Inferior parietal cortex (tissue), 1 donor: ENCODE results near the gene CD93.

Experiments
- DNase-seq: peaks from one replicate; pipeline ENCODE4 v3.0.0-alpha.2; 2016; ENCODE audit errors: extremely low spot score

The CD93 gene

GRCh38 chr20:23099791-23100719 lies 13.9 kb upstream of the CD93 start:
- DNase-seq: no peak

GRCh38 chr20:23097636-23098580 lies 11.8 kb upstream of the CD93 start:
- no peak for DNase-seq

GRCh38 chr20:23096986-23097520 lies 10.9 kb upstream of the CD93 start:
- DNase-seq: no peak

- no peak for DNase-seq
Observed at GRCh38 chr20:23096097-23096496, 10.0 kb upstream of the CD93 start.

- no peak for DNase-seq
Observed at GRCh38 chr20:23095499-23095898, 9.4 kb upstream of the CD93 start.

GRCh38 chr20:23094927-23095326 lies 8.8 kb upstream of the CD93 start:
- no peak for DNase-seq

GRCh38 chr20:23094213-23094896 lies 8.2 kb upstream of the CD93 start:
- DNase-seq: no peak

GRCh38 chr20:23093613-23094012 lies 7.5 kb upstream of the CD93 start:
- no peak for DNase-seq

GRCh38 chr20:23092861-23093495 lies 6.9 kb upstream of the CD93 start:
- DNase-seq: no peak

- no peak for DNase-seq
Observed at GRCh38 chr20:23092384-23092756, 6.2 kb upstream of the CD93 start.

GRCh38 chr20:23091721-23092383 lies 5.7 kb upstream of the CD93 start:
- no peak for DNase-seq

GRCh38 chr20:23090878-23091277 lies 4.8 kb upstream of the CD93 start:
- DNase-seq: no peak

- DNase-seq: no peak
Observed at GRCh38 chr20:23090147-23090546, 4.0 kb upstream of the CD93 start.

- DNase-seq: no peak
Observed at GRCh38 chr20:23088866-23089265, 2.7 kb upstream of the CD93 start.

GRCh38 chr20:23087587-23088251 lies 1.6 kb upstream of the CD93 start:
- no peak for DNase-seq

GRCh38 chr20:23086931-23087411 lies 847 bp upstream of the CD93 start:
- no peak for DNase-seq

- no peak for DNase-seq
Observed at GRCh38 chr20:23085436-23086055, 578 bp downstream of the CD93 start.

GRCh38 chr20:23084845-23085365 lies 1.2 kb downstream of the CD93 start:
- DNase-seq: no peak

- DNase-seq: no peak
Observed at GRCh38 chr20:23084282-23084844, 1.8 kb downstream of the CD93 start.
